SW480 (cell line): ENCODE results near the gene GNG7.
"Not testable (repeated sequence)": the region's sequence is repeated elsewhere in the genome, so short reads cannot be mapped to it uniquely, and the experiment has no call there.

Experiments used
- DNase-seq: peaks from one replicate; pipeline ENCODE4 v3.0.0-alpha.2; 2016; ENCODE audit warnings: low spot score

Gene GNG7

GRCh38 chr19:2574971-2575630 is 127.4 kb downstream of the GNG7 start:
- DNase-seq: no peak

GRCh38 chr19:2574478-2574931 is 128.0 kb downstream of the GNG7 start:
- no peak for DNase-seq

GRCh38 chr19:2573916-2574315 is 128.6 kb downstream of the GNG7 start:
- no peak for DNase-seq

GRCh38 chr19:2572152-2572551 is 130.3 kb downstream of the GNG7 start:
- DNase-seq: not testable (repeated sequence)

GRCh38 chr19:2569596-2570465 is 132.7 kb downstream of the GNG7 start:
- no peak for DNase-seq

- no peak for DNase-seq
These were observed 134.5 kb downstream of the GNG7 start for GRCh38 chr19:2567996-2568395.

- no peak for DNase-seq
These were observed 134.9 kb downstream of the GNG7 start for GRCh38 chr19:2567580-2567979.

GRCh38 chr19:2563546-2563945 is 138.9 kb downstream of the GNG7 start:
- DNase-seq: not testable (repeated sequence)

- DNase-seq: no peak
These were observed 140.6 kb downstream of the GNG7 start for GRCh38 chr19:2561895-2562294.

GRCh38 chr19:2561221-2561620 is 141.3 kb downstream of the GNG7 start:
- no peak for DNase-seq

- no peak for DNase-seq
These were observed 142.1 kb downstream of the GNG7 start for GRCh38 chr19:2560369-2560768.

GRCh38 chr19:2558543-2558942 is 144.0 kb downstream of the GNG7 start:
- no peak for DNase-seq

- DNase-seq: not testable (repeated sequence)
These were observed 144.4 kb downstream of the GNG7 start for GRCh38 chr19:2558131-2558530.

GRCh38 chr19:2557093-2557440 is 145.4 kb downstream of the GNG7 start:
- DNase-seq: no peak

- no peak for DNase-seq
These were observed 146.0 kb downstream of the GNG7 start for GRCh38 chr19:2556221-2557092.

GRCh38 chr19:2555422-2556220 is 146.9 kb downstream of the GNG7 start:
- no peak for DNase-seq

GRCh38 chr19:2554856-2555255 is 147.6 kb downstream of the GNG7 start:
- no peak for DNase-seq

- no peak for DNase-seq
These were observed 149.0 kb downstream of the GNG7 start for GRCh38 chr19:2553510-2553909.

GRCh38 chr19:2552859-2553258 is 149.6 kb downstream of the GNG7 start:
- no peak for DNase-seq

- DNase-seq: no peak
These were observed 150.7 kb downstream of the GNG7 start for GRCh38 chr19:2551864-2552185.

- no peak for DNase-seq
These were observed 151.2 kb downstream of the GNG7 start for GRCh38 chr19:2551172-2551863.
